ENCODE measurements around the gene IBA57. TPM values are rescaled to one million over a fixed set of nuclear protein-coding genes. Genes with fewer than 3 reads are reported as not detected.

IBA57 gene
- total RNA-seq, 3 donors from 2014 or later = 11.5 to 12.9 (median 11.8) TPM

GRCh38 chr1:228156941-228157728, 8.5 kb upstream of the IBA57 start:
- Histone ChIP-seq H3K4me3 (no peak overlapping the region), H3K9me3 (no peaks in the 10 kb centered on the region), H3K36me3 (ENCODE audit: low read depth) (no peaks in the 10 kb centered on the region), H3K4me1 (ENCODE audit: low read depth) (no peaks in the 10 kb centered on the region)
- no peak for TF ChIP-seq CTCF (IDR thresholded peaks at IDR 0.05)
- ATAC-seq (no peak), DNase-seq (peak in 2 of 3 donors; percentile 13 to 46)
- intact Hi-C loops (cut with DNase I, micrococcal nuclease) = no loop called here

GRCh38 chr1:228157729-228158126, 7.9 kb upstream of the IBA57 start:
- ATAC-seq (no peak), DNase-seq (peak in 2 of 3 donors; percentile 14 to 41)
- Histone ChIP-seq H3K36me3 (ENCODE audit: low read depth) (no peaks in the 10 kb centered on the region), H3K9me3 (no peaks in the 10 kb centered on the region), H3K4me3 (no peak overlapping the region), H3K4me1 (ENCODE audit: low read depth) (no peaks in the 10 kb centered on the region)
- TF ChIP-seq CTCF (IDR thresholded peaks at IDR 0.05) = no peak
- intact Hi-C loops (cut with DNase I, micrococcal nuclease) = no loop called here

- intact Hi-C loops (cut with DNase I, micrococcal nuclease) = no loop called here
- H3K36me3 ChIP-seq (ENCODE audit: low read depth) = no peaks in the 10 kb centered on the region
- H3K4me1 ChIP-seq (ENCODE audit: low read depth) = peaks cover 3% of the 10 kb centered on the region
- peak in 2 of 3 donors; percentile 23 to 42 for DNase-seq
- no peak for ATAC-seq
- no peak for TF ChIP-seq CTCF (IDR thresholded peaks at IDR 0.05)
- H3K4me3 ChIP-seq = no peak overlapping the region
- no peaks in the 10 kb centered on the region for H3K9me3 ChIP-seq
Measured at GRCh38 chr1:228158151-228159007, 7.2 kb upstream of the IBA57 start.

- Histone ChIP-seq H3K36me3 (ENCODE audit: low read depth) (no peaks in the 10 kb centered on the region), H3K4me1 (ENCODE audit: low read depth) (peaks cover 3% of the 10 kb centered on the region), H3K4me3 (no peak overlapping the region), H3K9me3 (no peaks in the 10 kb centered on the region)
- peak in 1 of 3 donors; percentile 40 for DNase-seq
- no peak for ATAC-seq
- intact Hi-C loops (cut with DNase I, micrococcal nuclease) = no loop called here
- no peak for TF ChIP-seq CTCF (IDR thresholded peaks at IDR 0.05)
Measured at GRCh38 chr1:228159008-228159665, 6.5 kb upstream of the IBA57 start.

- Histone ChIP-seq H3K36me3 (ENCODE audit: low read depth) (no peaks in the 10 kb centered on the region), H3K4me3 (no peak overlapping the region), H3K4me1 (ENCODE audit: low read depth) (peaks cover 9% of the 10 kb centered on the region), H3K9me3 (no peaks in the 10 kb centered on the region)
- TF ChIP-seq CTCF (IDR thresholded peaks at IDR 0.05) = no peak
- peak in 2 of 3 donors; percentile 20 to 38 for DNase-seq
- intact Hi-C loops (cut with DNase I, micrococcal nuclease) = no loop called here
- ATAC-seq = no peak
Measured at GRCh38 chr1:228160201-228160761, 5.3 kb upstream of the IBA57 start.

Measured in mucosa of descending colon (tissue), 3 donors.